ENCODE results near the gene PHYKPL.

Gene PHYKPL

GRCh38 chr5:178160176-178160575, 72.4 kb downstream of the PHYKPL start:
- TF ChIP-seq POLR2AphosphoS5 (IDR thresholded peaks at IDR 0.05; ENCODE audit: borderline replicate concordance, low read depth, low read length) (no peak), FOXP2 (optimal IDR thresholded peaks at IDR 0.05; ENCODE audit: control extremely low read depth, extremely low read length, insufficient read depth) (no peak), EZH2 (IDR thresholded peaks at IDR 0.05) (no peak)
- H3K27ac ChIP-seq, result no peak overlapping the region
- no peak for DNase-seq (ENCODE audit: low read depth, low spot score)

More at GRCh38 chr5:178160176-178160575, 72.4 kb downstream of the PHYKPL start:
- no peak overlapping the region for H3K9ac ChIP-seq (ENCODE audit: insufficient read length)
- no peaks in the 10 kb centered on the region for H3K36me3 ChIP-seq (ENCODE audit: insufficient read depth, low read length)
- H3K9me3 ChIP-seq (ENCODE audit: low read depth, low read length), result no peaks in the 10 kb centered on the region
- no peak overlapping the region for H3K4me3 ChIP-seq

Measured in SK-N-MC (cell line).